Lower leg skin (tissue), 4 donors: ENCODE results near the gene ABCA1. TPM values are rescaled to one million over a fixed set of nuclear protein-coding genes. Genes with fewer than 3 reads are reported as not detected.

Experiments used
- DNase-seq, 2 donors: peaks; one replicate each; pipeline ENCODE4 v3.0.0-alpha.2; 2019; ENCODE audit warnings: low spot score in 2 of 2
- H3K4me3 ChIP-seq: fragments of 200-600 bp; sonication (generic); 2 replicates; pipeline ENCODE4 v1.5.1; 2017; ENCODE audit warnings: mild to moderate bottlenecking, low read depth; ENCODE audit not compliant: poor library complexity, severe bottlenecking
- CTCF ChIP-seq, 3 donors: fragments of 450-650 bp; IDR thresholded peaks; one replicate each; pipeline ENCODE4 v1.5.1; 2016; ENCODE audit warnings: antibody characterized with exemption in 3 of 3, mild to moderate bottlenecking in 3 of 3, moderate library complexity in 2 of 3
- POLR2A ChIP-seq, 2 donors: fragments of 450-650 bp; IDR thresholded peaks; one replicate each; pipeline ENCODE4 v1.6.1; 2016 to 2017; ENCODE audit warnings: antibody characterized with exemption in 2 of 2, mild to moderate bottlenecking in 1 of 2, moderate library complexity in 1 of 2
- WGBS, 2 donors: methylation state at CpG; one replicate each; pipeline ENCODE4 v1.1.5; 2018; 5-methylcytosine and 5-hydroxymethylcytosine counted together
- intact Hi-C: fragments of 100-400 bp; cut with DNase I; formaldehyde crosslinking; loops from one replicate; pipeline ENCODE4 v1.15.0; 2023; ENCODE audit warnings: low total_unique reads
- total RNA-seq, 4 donors: library from RNA; depleted of rRNA; stranded (reverse); fragments of >200 nt; gene quantifications; one replicate each; pipeline ENCODE4 v1.1.0, GENCODE V29; 2016

ABCA1 gene
- total RNA-seq, 4 donors from 2014 or later: 35.6 to 60.7 (median 39.8) TPM

DNA sequence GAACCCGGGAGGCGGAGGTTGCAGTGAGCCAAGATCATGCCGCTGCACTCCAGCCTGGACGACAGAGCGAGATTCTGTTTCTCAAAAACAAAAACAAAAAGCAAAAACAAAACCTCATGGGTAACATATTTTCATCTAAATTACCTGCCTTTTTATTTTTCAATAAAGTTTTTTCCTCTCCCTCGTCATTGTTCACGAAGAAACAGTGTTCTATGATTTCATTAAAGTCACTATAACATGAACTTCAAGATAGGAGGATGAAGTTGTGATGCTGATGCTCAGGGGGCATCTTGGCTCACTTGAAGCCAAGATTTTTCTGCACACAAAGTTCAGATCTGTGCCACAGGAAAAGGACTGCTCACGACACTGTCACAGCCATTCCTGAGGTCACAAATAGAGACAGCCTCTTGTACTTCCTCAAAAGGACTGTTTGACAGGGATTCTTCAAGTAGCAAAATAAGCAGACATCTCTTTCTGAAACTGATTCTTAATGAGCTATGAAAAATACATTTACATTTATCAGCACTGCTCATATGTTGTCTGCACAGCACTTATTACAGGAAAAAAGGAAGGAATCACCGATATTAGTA, 147.9 kb downstream of the ABCA1 start:
- no peak for TF ChIP-seq CTCF (IDR thresholded peaks at IDR 0.05)
- no peak for TF ChIP-seq POLR2A (IDR thresholded peaks at IDR 0.05)
- no peak for DNase-seq
- intact Hi-C loops: no loop called here
- 90% methylated on average over 9 of the region's 9 CpGs for WGBS, 2 donors
- H3K4me3 ChIP-seq: no peak overlapping the region

DNA sequence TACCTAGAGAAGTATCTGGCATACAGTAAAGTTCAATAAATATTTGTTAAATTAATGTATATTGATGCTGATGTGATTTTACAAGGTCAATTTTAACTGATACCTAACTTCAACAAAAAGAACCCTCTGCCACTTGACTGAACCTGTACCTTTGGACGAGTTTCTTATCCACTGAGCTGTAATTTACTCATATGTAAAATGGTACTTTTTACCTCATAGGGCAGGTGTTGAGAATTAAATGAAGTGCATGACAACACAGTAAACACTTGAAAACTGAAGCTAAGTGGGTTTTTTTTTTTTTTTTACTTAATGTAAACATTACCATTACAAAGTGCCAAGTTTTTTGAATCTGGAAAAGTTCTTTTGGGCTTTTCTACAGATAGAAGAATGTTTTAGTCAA, 148.6 kb downstream of the ABCA1 start:
- 61 to 63% methylated on average over 1 of the region's 1 CpG for WGBS, 2 donors
- no peak overlapping the region for H3K4me3 ChIP-seq
- intact Hi-C loops: no loop called here
- TF ChIP-seq CTCF (IDR thresholded peaks at IDR 0.05) (no peak), POLR2A (IDR thresholded peaks at IDR 0.05) (no peak)
- DNase-seq: no peak

DNA sequence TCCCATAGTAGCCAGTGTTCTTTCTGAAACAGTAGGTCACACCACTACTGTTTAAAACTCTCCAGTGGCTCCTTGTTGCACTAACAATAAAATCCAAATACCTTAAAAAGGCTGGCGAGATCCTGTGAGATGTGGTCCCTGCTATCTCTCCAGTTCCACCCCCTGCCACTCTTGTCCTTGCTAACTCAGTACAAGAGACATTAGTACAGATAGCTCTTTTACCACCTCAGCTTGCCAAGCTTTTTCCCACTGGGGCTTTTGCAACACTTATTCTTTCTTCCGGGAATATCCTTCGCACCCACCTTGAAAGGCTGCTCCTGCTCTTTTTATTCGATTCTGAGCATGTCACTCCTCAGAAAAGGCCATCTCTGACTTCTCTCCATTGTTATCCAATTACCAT, 149.2 kb downstream of the ABCA1 start:
- no peak for TF ChIP-seq CTCF (IDR thresholded peaks at IDR 0.05)
- no peak for TF ChIP-seq POLR2A (IDR thresholded peaks at IDR 0.05)
- intact Hi-C loops: no loop called here
- no peak for DNase-seq
- H3K4me3 ChIP-seq: no peak overlapping the region
- WGBS, 2 donors: 92 to 95% methylated on average over 4 of the region's 4 CpGs

GRCh38 chr9:104776797-104777196, 151.2 kb downstream of the ABCA1 start:
- no peak overlapping the region for H3K4me3 ChIP-seq
- intact Hi-C loops: no loop called here
- DNase-seq: no peak
- 23 to 31% methylated on average over 1 of the region's 1 CpG for WGBS, 2 donors
- TF ChIP-seq POLR2A (IDR thresholded peaks at IDR 0.05): no peak
- TF ChIP-seq CTCF (IDR thresholded peaks at IDR 0.05): no peak

DNA sequence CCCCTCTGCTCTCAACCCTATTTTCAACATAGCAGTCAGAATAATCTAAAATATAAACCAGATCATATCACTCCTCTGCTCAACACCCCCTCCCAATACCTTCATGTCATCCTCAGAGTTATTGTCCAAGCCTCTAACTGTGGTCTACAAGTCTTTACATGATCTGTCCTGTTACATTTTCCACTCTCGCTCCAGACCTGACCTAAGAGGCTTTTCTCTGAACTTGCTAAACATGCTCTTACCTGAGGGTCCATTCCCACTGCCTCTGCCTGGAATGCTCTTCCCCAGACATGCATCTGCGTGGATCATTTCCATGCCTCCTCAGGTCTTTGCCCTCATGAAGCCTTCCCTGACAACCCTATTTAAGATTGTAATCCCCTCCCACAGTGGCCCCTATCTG, 152.0 kb downstream of the ABCA1 start:
- no peak overlapping the region for H3K4me3 ChIP-seq
- 86 to 98% methylated on average over 2 of the region's 2 CpGs for WGBS, 2 donors
- DNase-seq: no peak
- TF ChIP-seq POLR2A (IDR thresholded peaks at IDR 0.05) (no peak), CTCF (IDR thresholded peaks at IDR 0.05) (no peak)
- intact Hi-C loops: no loop called here

DNA sequence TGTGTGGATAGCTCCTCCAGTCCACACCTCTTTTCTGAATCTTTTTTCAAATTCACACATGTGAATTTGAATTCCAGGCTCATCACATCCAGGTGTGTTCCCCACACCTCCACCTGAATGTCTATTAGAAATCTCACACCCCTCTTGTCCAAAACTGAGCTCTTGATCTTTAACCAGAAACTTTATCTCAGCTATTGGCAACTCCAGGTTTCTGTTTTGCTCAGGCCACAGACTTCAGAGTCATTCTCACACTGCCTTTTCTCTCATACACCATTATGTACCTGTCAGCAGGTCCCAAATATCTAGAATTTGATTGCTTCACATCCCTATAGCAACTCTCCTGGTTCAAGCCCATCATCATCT, 152.4 kb downstream of the ABCA1 start:
- no peak for TF ChIP-seq CTCF (IDR thresholded peaks at IDR 0.05)
- no peak for TF ChIP-seq POLR2A (IDR thresholded peaks at IDR 0.05)
- DNase-seq: no peak

More for the DNA sequence above, 152.4 kb downstream of the ABCA1 start:
- intact Hi-C loops: no loop called here
- no peak overlapping the region for H3K4me3 ChIP-seq
